A673 (cell line): Measurements from ENCODE around the gene XYLT1.

ENCODE experiments used
- EZH2 ChIP-seq: fragments of 200-600 bp; sonication (generic); IDR thresholded peaks from 2 replicates; pipeline ENCODE4 v1.6.1; 2017; ENCODE audit warnings: borderline replicate concordance, low read depth, mild to moderate bottlenecking, mixed read lengths, antibody characterized with exemption, low read length; ENCODE audit not compliant: poor library complexity, severe bottlenecking
- TF ChIP-seq, protein P1 (sequence below): fragments of 300-800, 200-600 bp; sonication (generic); conservative IDR thresholded peaks from 2 replicates; pipeline ENCODE4 v1.5.1; 2017; ENCODE audit warnings: low read depth, mild to moderate bottlenecking, antibody characterized with exemption, low read length, moderate library complexity, mixed read lengths

DNA sequence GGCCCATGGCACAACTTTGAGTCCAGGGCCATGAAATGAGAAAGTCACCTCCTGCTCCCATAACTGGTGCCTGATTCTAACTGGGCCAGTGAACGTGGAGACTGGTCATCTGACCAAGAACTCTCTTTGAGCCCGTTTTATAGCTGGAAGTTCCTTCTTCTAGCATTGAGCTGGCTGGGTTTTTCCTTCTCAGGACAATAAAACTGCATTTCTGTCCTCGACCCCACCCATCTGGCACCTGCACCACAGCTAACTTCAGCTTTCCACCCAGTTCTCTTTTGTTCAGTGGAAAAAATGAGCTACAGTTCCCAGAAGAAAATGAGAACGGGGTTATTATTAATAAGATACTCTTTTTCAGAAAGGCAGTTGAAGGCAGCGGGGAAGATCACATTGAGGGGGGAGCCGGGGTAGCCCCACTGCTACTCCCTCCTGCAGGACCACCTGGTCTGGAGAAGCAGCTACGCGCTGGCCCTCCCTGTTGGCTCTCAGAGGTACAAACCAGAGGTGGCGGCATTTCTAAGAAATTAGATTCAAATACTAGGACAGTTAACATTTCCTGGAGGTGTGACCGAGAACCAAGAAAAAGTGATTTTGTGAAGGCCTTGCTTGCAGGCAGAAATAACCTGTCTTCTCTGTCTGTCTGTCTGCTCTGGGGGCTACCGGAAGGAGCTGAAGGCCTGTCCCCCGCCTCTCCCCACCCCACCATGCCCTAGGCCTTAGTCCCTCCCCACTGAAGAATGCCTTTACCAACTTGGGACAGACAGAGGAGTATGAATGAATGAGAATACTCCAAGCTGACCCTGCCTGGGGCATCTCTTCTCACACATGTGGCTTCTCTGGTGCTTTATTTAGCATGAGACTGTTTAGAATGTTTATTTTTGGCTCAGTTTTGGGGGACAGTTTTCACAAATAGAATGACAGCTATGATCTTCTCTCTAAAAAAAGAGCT lies 123.9 kb downstream of the XYLT1 start:
- TF ChIP-seq, protein P1, sequence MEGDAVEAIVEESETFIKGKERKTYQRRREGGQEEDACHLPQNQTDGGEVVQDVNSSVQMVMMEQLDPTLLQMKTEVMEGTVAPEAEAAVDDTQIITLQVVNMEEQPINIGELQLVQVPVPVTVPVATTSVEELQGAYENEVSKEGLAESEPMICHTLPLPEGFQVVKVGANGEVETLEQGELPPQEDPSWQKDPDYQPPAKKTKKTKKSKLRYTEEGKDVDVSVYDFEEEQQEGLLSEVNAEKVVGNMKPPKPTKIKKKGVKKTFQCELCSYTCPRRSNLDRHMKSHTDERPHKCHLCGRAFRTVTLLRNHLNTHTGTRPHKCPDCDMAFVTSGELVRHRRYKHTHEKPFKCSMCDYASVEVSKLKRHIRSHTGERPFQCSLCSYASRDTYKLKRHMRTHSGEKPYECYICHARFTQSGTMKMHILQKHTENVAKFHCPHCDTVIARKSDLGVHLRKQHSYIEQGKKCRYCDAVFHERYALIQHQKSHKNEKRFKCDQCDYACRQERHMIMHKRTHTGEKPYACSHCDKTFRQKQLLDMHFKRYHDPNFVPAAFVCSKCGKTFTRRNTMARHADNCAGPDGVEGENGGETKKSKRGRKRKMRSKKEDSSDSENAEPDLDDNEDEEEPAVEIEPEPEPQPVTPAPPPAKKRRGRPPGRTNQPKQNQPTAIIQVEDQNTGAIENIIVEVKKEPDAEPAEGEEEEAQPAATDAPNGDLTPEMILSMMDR: no peak
- TF ChIP-seq EZH2: no peak
